MV-4-11 (cell line): Measurements from ENCODE around the gene ARHGEF4.
A peak's percentile ranks its signal among the peaks of the same experiment; 100 is the strongest.

ENCODE experiments used
- DNase-seq: peaks from one replicate; lab custom pipeline; 2025; lab: John Stamatoyannopoulos, UW

ARHGEF4 gene

DNA sequence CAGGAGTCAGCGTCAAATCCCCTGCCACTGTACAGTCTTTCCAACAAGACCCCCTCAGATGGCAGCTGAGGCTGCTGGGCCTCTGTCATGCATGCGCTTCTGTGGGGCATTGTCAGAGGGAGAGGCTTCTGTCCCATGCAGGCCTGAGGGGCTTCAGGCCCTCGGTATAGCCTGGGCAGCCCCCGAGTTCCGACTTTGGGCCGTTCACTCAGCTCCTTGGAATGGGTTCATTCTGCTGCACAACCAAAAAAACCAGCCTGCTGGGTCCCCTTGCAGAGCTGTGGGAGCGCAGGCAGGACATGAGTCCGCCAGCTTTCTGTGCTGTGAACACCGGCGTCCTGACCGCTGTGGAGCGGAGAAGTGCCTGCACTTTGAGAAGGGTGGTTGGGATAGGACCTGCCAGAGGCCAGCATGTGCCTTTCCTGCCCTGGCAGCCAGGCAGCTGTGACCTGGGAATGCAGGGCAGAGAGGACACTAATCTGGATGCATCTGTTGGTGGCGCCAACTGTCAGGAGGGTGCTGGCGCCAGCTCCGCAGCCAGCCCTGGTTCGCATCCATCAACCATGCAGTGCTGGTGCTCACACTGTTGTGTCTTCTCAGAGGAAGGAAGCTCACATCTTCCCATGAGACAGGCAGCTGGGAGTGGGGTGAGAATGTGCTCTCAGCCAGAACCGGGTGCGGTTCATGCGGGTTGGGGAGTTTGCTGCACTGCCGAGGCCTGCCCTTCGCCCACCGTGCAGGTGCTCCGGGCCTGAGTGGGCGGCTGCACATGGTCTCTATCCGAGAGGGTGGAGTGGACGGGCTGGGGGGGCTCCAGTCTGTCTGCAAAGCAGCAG lies 14.3 kb downstream of the ARHGEF4 start:
- no peak for DNase-seq

- DNase-seq = no peak
Observed at GRCh38 chr2:130851624-130852382, 15.1 kb downstream of the ARHGEF4 start.

- no peak for DNase-seq
Observed at GRCh38 chr2:130852521-130853115, 15.9 kb downstream of the ARHGEF4 start.

DNA sequence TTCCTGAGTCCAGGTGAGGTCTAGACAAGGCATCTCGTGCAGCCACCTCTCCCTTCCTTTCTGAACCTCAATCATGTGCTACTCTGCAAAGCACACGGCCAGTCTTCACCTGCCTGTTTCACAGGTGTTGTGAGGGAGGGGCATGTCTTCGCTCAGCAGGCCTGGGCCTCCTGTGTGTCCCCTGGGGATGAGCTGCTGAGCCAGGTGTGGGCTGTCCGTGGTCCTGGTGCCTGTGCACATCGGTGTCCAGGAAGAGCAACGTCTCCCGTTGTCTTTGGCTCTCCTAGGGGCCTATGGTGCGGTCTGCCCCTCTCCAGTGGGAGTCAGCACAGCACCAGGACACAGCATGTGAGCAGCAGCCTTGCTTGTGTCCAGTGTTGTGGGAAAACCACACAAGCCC lies 16.7 kb downstream of the ARHGEF4 start:
- no peak for DNase-seq

- no peak for DNase-seq
Observed at GRCh38 chr2:130854301-130854700, 17.6 kb downstream of the ARHGEF4 start.

DNA sequence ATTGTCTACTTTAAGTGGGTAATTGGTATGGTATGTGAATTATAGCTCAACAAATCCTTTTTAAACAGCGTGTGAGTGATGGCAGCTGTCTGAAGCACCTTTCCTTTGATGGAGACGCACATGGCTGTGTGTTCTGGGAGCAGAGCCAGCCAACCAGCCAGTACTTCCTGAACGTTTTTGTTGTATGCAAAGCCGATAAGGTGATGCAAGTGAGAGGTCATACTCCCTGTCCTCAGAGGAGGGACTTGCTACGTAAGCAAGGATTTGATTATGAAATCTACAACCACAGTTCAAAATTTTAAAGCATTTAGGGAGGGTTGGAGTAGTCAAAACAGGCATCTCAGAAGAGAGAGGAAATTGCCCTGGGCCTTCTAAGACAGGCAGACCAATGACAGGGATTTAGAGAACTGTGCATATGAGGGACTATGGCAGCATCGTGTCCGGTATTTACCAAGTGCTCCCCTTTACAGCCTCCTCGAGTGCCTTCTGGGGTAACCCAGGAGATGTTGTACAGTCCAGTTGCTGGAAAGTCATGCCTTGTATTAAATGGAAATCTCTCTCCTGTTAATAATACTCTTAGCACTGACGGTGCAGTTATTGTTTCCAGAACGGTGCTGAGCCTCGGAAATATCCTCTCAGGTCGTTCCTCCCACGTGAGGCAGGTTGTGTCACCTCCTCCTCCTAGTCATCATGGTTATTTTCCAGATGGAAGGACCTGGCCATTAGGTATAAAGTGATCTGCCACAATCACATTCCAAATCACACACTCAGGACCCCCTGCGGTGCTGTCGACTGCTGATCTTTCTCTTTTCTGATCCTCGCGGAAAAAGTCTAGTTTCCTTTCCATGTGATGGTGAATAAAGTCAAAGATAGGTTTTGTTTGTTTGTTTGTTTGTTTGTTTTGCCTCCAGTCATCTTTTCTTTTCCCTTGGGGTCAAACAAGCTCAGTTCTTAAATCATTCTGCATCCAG lies 28.4 kb downstream of the ARHGEF4 start:
- DNase-seq = peak; percentile 91

DNA sequence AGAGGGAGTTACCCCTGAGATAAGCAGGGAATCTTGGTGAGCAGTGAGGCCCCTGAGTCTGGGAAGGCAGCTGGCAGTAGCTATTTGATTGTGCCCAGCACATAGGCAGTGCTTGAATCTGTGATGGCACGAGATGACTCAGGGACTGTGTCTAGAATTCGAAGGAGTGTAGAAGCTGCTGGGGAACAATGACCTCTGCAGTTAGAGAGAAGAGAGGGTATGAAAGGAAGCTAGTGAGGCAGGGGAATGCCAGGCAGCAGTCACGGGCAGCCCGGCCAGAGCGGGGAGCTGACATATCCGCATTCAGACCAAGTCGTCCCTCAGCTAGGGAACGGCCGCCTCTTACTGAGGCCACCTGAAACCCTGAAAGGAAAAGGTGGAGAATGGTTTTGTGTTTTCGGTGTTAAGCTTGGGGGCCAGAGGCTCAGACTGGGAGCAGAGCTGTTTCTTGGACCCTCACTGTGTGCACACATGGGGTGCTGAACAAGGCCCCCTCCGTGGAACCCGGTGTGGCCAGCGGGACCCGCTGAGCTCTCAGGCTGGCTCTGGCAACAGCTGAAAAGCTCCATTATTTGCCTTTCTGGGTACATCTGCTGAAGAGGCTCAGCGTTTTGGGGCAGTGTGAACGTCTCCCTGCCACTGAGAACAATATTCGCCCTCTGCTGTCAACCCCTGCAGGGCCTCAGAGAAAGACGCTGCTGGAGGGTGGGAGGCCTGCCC lies 32.9 kb downstream of the ARHGEF4 start:
- no peak for DNase-seq

- no peak for DNase-seq
Observed at GRCh38 chr2:130870161-130870485, 33.4 kb downstream of the ARHGEF4 start.

DNA sequence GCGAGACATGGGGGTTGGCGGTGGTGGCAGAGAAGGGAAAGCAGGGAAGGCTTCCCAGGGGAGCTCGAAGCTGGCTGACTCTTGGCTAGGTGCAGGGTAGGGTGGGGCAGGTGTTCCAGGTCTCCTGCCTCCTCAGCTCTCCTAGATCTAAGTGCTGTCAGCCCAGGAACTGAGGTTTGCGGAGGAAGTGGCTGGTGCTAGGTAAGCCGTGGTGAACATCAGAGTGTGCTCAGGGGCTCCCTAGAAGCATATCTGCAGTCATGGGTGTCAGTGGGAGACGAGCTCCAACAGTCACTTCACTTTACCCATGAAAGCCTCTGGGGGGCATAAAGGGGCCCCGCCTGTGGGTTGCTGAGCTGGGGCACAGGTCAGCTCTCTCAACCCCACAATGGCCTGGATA lies 34.1 kb downstream of the ARHGEF4 start:
- DNase-seq = no peak

DNA sequence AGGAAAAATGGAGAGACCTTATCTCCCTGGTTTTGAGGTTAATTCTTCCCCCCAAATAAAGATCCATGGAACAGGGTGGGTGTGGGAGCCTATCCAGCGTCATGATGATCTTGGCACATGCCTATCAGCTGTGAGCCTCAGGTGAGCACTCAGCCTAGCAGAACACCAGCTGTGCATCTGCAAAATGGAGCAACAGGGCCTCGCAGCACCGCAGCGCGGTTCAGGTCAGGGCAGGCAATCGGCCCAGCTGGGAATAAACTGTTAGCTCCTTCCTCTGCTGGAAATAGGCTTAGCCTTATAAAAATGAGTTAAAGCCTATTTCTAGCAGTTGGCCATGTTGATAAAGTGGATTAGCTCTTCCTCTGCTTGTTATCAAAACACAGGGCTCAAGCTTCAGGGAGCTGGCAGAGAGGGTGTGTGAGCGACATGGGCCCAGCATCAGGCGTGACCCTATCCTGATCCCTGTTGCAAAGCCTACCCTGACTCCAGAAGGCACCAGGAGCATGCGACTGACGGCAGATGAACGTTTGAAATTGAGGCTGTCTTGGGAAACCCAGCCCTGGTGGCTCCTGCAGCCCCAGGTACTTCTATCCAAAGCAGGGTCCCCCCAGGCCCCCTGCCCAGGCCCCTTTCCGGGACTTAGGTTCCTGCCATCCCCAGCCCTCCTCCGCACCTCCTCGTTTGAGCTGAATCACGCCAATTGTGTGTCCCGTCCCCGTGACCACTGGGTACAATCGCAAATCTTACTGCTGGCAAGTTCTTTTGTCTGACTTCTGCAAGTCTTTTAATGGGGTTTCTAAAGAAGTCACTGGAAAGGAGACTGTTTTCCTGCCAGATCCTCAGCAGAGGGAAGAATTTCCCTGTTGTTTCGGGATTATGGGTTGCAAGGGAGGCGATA lies 35.4 kb downstream of the ARHGEF4 start:
- no peak for DNase-seq

GRCh38 chr2:130872741-130873125 lies 36.0 kb downstream of the ARHGEF4 start:
- DNase-seq = no peak

DNA sequence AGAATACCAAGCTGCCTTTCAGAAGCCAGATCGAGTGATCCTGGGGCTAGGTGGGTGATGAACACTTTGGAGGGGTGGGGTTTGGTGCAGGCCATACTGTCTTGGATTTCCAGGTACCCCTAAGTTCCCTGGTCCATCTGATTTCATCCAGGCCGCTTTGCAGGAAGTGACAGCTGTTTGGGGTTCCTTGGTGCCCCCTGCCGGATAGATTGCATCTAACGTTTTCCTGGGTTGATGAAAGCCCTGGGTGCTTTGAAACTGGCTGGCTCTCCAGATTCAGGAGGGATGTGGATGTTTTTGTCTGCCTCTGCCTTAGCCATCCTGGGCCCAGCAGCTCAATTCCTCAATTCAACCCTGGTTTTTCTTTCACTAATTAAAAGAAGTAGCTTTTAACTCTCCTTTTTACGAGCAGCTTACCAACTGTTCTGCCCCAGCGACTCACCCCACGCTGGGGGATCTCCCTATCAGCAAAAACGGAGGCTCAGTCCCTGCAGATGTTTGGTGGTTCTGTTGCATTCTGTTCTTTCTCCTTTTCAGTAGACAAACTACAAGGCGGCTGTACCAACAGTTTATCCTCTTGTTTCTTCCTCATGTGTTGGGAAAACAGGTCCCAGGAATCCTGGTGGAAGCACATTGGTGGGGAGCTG lies 37.1 kb downstream of the ARHGEF4 start:
- peak; percentile 23 for DNase-seq

GRCh38 chr2:130874512-130874911 lies 37.8 kb downstream of the ARHGEF4 start:
- no peak for DNase-seq

DNA sequence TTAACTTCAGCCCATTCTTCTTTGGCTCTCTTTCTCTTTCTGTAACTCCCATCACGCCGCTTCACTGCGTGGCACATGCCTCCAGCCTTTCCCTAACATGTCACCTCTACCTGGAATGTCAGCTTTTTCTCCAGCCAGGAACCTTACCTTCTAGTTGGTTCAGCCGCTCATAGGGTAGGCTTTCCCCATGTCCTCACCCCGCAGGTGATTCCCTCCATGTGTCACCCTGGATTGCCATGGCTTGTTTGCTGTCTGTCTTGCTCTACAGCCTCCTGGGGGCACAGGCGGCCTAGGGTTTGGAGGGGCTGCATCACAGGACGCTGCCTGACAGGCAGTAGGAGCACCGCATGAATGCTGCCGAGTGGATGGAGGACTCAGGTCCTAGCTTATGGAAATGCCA lies 39.2 kb downstream of the ARHGEF4 start:
- DNase-seq = no peak

- no peak for DNase-seq
Observed at GRCh38 chr2:130877258-130877657, 40.5 kb downstream of the ARHGEF4 start.

DNA sequence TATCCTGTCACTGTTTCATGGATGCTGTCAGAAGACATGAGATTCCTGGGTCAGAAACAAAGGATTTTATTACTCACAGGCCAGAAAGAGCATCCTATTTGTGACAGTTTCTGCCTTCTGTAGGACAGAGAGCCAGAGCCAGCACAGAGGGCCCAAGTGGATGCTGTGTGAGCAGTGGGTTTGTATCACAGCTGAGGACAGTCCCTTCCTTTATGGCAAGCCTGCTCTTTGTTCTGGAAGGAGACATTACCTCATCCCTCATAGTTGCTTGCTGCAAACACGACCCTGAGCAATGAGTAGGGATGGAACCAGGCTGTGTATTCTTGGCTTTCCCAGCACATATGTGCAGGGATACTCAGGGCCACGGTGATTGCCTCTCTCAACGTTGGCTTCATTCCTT lies 41.6 kb downstream of the ARHGEF4 start:
- no peak for DNase-seq

DNA sequence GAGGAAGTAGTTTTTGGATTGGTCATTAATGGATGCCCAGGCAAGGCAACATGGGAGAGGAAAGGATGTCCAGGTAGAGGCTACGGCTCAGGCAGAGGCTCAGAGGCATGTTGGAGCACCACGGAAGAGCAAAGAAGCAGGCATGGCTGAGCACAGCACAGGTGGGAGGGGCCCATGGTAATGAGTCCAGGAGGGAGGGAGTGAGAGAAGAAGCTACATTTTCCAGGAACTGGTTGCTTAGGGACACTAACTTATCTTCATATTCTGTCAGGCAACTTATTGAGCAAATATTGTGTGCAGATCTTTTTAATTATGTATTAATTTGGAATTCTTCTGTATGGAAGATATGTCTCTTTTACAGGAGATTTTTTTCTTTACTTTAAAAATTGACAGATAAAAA lies 42.2 kb downstream of the ARHGEF4 start:
- no peak for DNase-seq

GRCh38 chr2:130882111-130882690 lies 45.5 kb downstream of the ARHGEF4 start:
- no peak for DNase-seq

GRCh38 chr2:130882991-130883390 lies 46.3 kb downstream of the ARHGEF4 start:
- DNase-seq = no peak
